Measurements from ENCODE around the gene GRAMD2B. TPM values are rescaled to one million over a fixed set of nuclear protein-coding genes. Genes with fewer than 3 reads are reported as not detected.

GRAMD2B gene
- total RNA-seq, 1 donor from 2014 or later = 8.9 TPM

DNA sequence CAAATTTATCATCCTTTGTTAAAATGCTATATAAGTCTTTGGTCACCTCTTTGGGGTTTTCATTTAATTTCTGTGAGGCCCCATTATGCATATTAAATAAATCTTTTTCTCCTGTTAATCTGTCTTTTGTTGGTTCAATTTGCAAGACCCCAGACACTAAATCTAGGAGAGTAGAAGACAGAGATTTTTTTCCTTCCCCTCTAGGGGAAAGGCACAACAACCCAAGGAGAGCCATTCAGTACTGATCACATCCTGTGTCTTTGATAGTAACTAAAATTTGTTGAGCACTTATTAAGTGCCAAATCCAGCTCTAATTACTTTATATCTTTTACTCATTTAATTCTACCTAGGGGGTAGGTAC is 97.4 kb downstream of the GRAMD2B start:
- H3K4me1 ChIP-seq (ENCODE audit: control insufficient read depth in 3 of 3, insufficient read depth in 3 of 3, low read length in 3 of 3) = peaks cover 0 to 4% (median 3%) of the 10 kb centered on the region in 3 donors
- no peak overlapping the region for H3K27ac ChIP-seq (ENCODE audit: low read depth, low read length)
- no peaks in the 10 kb centered on the region for H3K36me3 ChIP-seq (ENCODE audit: control insufficient read depth in 3 of 3, insufficient read depth in 3 of 3, low read length in 3 of 3)
- no peak overlapping the region for H3K4me3 ChIP-seq (ENCODE audit: low read length in 3 of 3)
- H3K9ac ChIP-seq (ENCODE audit: low read depth in 1 of 3, low read length in 3 of 3) = no peak overlapping the region
- no peaks in the 10 kb centered on the region for H3K27me3 ChIP-seq (ENCODE audit: control insufficient read depth in 3 of 3, insufficient read depth in 3 of 3, low read length in 3 of 3)
- no peaks in the 10 kb centered on the region for H3K9me3 ChIP-seq (ENCODE audit: control insufficient read depth in 3 of 3, low read length in 3 of 3)

DNA sequence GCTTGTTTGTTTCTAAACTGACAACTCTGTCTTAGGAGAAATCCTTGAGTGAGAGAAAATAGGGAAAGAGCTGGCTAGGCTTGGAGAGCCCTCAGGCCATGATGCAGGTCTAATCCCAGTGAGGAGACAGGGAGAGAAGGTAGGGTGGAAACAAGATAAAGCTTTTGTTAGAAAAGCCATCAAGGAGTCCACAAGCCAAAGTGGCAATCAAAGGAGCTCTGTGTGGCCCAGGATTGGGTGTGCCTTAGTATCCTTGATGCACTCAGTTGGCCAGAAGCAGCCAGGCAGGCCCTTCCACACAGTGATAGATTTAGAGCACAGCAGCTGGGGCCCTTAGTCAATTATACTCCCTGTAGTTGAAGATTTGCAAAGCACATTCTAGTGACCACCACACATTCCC is 97.9 kb downstream of the GRAMD2B start:
- no peak overlapping the region for H3K27ac ChIP-seq (ENCODE audit: low read depth, low read length)

DNA sequence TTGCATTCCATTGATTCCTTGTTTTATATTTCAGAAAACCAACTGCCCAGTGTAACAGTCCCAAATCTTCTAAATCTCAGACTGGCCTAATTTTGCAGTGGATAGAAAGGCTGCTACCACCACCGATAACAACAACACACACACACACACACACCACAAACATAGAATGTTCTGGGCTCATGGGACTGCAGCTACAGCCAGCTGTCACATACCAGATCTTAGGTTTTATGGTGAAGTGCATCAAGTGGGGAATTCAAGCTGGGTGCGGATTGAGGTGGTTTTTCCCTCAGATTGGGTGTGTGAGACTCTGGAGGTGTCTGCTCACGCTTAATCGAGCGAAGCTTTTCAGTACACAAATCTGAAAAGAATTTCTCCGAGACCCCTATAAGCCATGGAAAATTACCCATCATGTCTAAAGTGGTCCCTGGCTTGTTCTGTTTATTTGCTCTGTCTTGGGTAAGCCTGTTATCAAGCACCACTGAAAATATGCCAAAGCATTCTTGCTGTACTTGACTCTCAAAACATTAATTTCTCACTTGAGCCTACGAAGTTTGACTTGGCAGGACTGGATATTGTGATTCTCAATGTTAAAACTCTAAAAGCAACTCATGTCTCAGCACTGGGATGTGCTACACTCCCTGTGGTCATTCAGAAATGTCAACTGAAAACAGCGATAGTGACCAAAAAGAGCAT is 100.8 kb downstream of the GRAMD2B start:
- Histone ChIP-seq H3K4me3 (ENCODE audit: low read length in 3 of 3) (no peak overlapping the region), H3K4me1 (ENCODE audit: control insufficient read depth in 3 of 3, insufficient read depth in 3 of 3, low read length in 3 of 3) (peaks cover 0 to 4% (median 3%) of the 10 kb centered on the region in 3 donors), H3K27ac (ENCODE audit: low read depth, low read length) (no peak overlapping the region), H3K36me3 (ENCODE audit: control insufficient read depth in 3 of 3, insufficient read depth in 3 of 3, low read length in 3 of 3) (no peaks in the 10 kb centered on the region), H3K9ac (ENCODE audit: low read depth in 1 of 3, low read length in 3 of 3) (no peak overlapping the region), H3K27me3 (ENCODE audit: control insufficient read depth in 3 of 3, insufficient read depth in 3 of 3, low read length in 3 of 3) (no peaks in the 10 kb centered on the region), H3K9me3 (ENCODE audit: control insufficient read depth in 3 of 3, low read length in 3 of 3) (no peaks in the 10 kb centered on the region)

More for the DNA sequence above, 97.9 kb downstream of the GRAMD2B start:
- H3K36me3 ChIP-seq (ENCODE audit: control insufficient read depth in 3 of 3, insufficient read depth in 3 of 3, low read length in 3 of 3) = no peaks in the 10 kb centered on the region
- no peak overlapping the region for H3K4me3 ChIP-seq (ENCODE audit: low read length in 3 of 3)
- no peak overlapping the region for H3K9ac ChIP-seq (ENCODE audit: low read depth in 1 of 3, low read length in 3 of 3)
- H3K9me3 ChIP-seq (ENCODE audit: control insufficient read depth in 3 of 3, low read length in 3 of 3) = no peaks in the 10 kb centered on the region
- no peaks in the 10 kb centered on the region for H3K27me3 ChIP-seq (ENCODE audit: control insufficient read depth in 3 of 3, insufficient read depth in 3 of 3, low read length in 3 of 3)
- peaks cover 0 to 4% (median 3%) of the 10 kb centered on the region in 3 donors for H3K4me1 ChIP-seq (ENCODE audit: control insufficient read depth in 3 of 3, insufficient read depth in 3 of 3, low read length in 3 of 3)

DNA sequence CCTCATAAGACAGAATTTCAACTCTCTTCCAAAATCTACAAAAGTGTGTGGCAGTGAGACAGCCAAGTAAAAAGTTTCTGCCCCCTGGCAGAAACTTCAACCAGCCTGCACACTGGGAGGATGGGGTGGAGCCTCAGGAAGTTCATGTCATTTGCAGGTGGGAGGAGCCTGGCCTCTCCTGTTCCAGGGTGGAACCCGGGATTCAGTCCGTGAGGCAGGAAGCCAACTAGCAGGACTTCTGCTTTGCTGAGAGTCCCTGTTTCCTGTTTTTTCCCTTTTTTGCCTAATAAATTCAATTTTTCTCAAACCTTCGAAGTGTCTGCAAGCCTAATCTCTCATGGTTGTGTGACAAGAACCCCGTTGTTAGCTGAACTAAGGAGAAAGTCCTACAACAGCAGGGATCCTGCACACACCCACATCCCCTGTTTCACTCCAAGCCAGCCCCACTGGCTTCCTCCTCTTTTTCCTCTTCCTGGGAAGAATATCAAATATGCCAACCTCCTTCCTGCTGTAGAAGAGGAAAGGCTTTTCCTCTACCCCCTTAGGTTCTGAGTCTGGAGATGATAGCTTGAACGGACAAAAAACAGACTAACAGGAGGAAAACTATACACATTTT is 102.5 kb downstream of the GRAMD2B start:
- H3K4me1 ChIP-seq (ENCODE audit: control insufficient read depth in 3 of 3, insufficient read depth in 3 of 3, low read length in 3 of 3) = no peaks in the 10 kb centered on the region

DNA sequence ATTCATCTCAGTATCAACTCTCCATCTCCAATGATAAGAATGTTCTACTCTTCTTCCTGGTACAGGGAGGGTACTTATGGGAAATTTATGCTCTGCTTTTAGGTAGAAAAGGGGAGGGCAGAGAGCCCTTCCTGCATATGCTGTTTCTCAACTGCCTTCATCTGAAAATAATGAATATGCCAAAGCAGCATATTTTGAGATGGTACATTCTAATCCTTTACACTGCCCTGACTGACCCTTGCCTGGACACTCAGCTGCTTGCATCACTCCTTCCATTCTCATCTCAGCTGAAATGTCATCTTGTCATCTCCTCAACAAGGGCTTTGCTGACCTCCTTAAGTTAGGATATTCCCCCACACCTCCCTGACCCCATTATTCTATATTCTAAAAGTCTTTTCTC is 103.3 kb downstream of the GRAMD2B start:
- no peak overlapping the region for H3K27ac ChIP-seq (ENCODE audit: low read depth, low read length)
- no peaks in the 10 kb centered on the region for H3K27me3 ChIP-seq (ENCODE audit: control insufficient read depth in 3 of 3, insufficient read depth in 3 of 3, low read length in 3 of 3)
- H3K36me3 ChIP-seq (ENCODE audit: control insufficient read depth in 3 of 3, insufficient read depth in 3 of 3, low read length in 3 of 3) = no peaks in the 10 kb centered on the region

More for the DNA sequence above, 102.5 kb downstream of the GRAMD2B start:
- Histone ChIP-seq H3K9ac (ENCODE audit: low read depth in 1 of 3, low read length in 3 of 3) (no peak overlapping the region), H3K36me3 (ENCODE audit: control insufficient read depth in 3 of 3, insufficient read depth in 3 of 3, low read length in 3 of 3) (no peaks in the 10 kb centered on the region), H3K9me3 (ENCODE audit: control insufficient read depth in 3 of 3, low read length in 3 of 3) (no peaks in the 10 kb centered on the region), H3K27me3 (ENCODE audit: control insufficient read depth in 3 of 3, insufficient read depth in 3 of 3, low read length in 3 of 3) (no peaks in the 10 kb centered on the region), H3K27ac (ENCODE audit: low read depth, low read length) (no peak overlapping the region), H3K4me3 (ENCODE audit: low read length in 3 of 3) (peak overlapping the region in 1 of 3 donors; percentile 17)

DNA sequence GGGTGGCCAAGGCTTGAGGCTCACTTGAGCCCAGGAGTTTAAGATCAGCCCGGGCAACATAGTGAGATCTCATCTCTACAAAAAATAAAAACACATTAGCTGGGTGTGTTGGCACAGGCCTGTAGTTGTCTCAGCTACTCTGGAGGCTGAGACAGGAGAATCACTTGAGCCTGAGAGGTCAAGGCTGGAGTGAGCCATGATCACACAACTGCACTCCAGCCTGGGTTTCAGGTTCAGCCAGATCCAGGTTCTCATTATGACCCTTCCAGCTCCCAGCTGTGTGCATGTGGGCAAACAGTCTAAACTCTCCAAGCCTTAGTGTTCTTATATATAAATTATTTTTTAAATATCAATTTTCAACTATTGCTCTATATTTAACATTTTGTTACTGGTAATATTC is 103.9 kb downstream of the GRAMD2B start:
- no peak overlapping the region for H3K9ac ChIP-seq (ENCODE audit: low read depth in 1 of 3, low read length in 3 of 3)
- no peaks in the 10 kb centered on the region for H3K27me3 ChIP-seq (ENCODE audit: control insufficient read depth in 3 of 3, insufficient read depth in 3 of 3, low read length in 3 of 3)
- no peak overlapping the region for H3K4me3 ChIP-seq (ENCODE audit: low read length in 3 of 3)
- H3K36me3 ChIP-seq (ENCODE audit: control insufficient read depth in 3 of 3, insufficient read depth in 3 of 3, low read length in 3 of 3) = no peaks in the 10 kb centered on the region
- H3K27ac ChIP-seq (ENCODE audit: low read depth, low read length) = no peak overlapping the region
- no peaks in the 10 kb centered on the region for H3K4me1 ChIP-seq (ENCODE audit: control insufficient read depth in 3 of 3, insufficient read depth in 3 of 3, low read length in 3 of 3)
- no peaks in the 10 kb centered on the region for H3K9me3 ChIP-seq (ENCODE audit: control insufficient read depth in 3 of 3, low read length in 3 of 3)

More for the DNA sequence above, 103.3 kb downstream of the GRAMD2B start:
- no peak overlapping the region for H3K9ac ChIP-seq (ENCODE audit: low read depth in 1 of 3, low read length in 3 of 3)
- H3K4me3 ChIP-seq (ENCODE audit: low read length in 3 of 3) = no peak overlapping the region
- no peaks in the 10 kb centered on the region for H3K4me1 ChIP-seq (ENCODE audit: control insufficient read depth in 3 of 3, insufficient read depth in 3 of 3, low read length in 3 of 3)
- H3K9me3 ChIP-seq (ENCODE audit: control insufficient read depth in 3 of 3, low read length in 3 of 3) = no peaks in the 10 kb centered on the region

DNA sequence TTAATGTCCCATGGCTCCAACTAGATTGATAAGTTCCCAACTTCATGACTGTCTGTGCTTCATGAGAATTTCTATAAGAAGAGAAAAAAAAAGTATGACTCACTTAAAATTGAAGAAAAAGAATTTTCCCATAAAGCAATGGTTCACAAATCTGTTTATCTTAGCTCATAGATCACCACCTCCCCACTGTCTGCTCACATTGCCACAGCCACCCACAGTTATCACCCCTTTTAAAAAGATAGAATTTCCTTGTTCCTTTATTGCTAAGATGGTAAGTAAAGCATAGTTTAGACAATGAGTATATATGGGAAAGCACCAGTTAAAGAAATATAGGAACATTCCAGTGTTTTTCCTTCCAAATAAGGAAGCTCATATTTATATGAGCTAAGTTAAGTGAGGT is 104.7 kb downstream of the GRAMD2B start:
- Histone ChIP-seq H3K27ac (ENCODE audit: low read depth, low read length) (no peak overlapping the region), H3K27me3 (ENCODE audit: control insufficient read depth in 3 of 3, insufficient read depth in 3 of 3, low read length in 3 of 3) (no peaks in the 10 kb centered on the region), H3K4me1 (ENCODE audit: control insufficient read depth in 3 of 3, insufficient read depth in 3 of 3, low read length in 3 of 3) (no peaks in the 10 kb centered on the region), H3K9ac (ENCODE audit: low read depth in 1 of 3, low read length in 3 of 3) (no peak overlapping the region), H3K36me3 (ENCODE audit: control insufficient read depth in 3 of 3, insufficient read depth in 3 of 3, low read length in 3 of 3) (no peaks in the 10 kb centered on the region), H3K4me3 (ENCODE audit: low read length in 3 of 3) (no peak overlapping the region), H3K9me3 (ENCODE audit: control insufficient read depth in 3 of 3, low read length in 3 of 3) (no peaks in the 10 kb centered on the region)

DNA sequence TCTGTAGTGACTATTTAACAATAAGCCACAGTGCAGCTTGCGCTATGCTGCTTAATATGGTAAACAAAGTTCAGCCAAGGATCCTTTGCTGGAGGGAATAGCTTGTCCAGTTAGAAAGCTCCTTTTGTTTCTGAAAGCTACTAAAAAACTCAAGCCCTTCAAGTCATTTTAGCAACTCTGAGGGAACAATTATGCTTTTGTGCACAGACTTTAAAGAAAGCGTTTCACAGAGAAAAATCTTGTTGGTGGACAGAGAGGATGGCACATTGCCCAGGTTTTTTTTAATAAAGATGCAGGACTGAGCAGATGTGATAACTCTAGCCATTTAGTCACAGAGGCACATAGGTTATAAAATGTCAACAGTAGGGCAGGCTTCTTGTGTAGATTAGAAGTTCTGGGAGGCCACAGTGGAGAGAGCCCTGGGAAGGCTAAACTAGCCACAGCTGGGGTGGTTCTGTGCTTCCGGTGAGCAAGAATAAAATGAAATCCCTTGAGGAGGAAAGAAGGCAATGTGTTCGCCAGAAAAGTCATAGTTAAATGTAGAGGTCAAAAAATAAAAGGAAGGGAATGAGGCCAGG is 108.4 kb downstream of the GRAMD2B start:
- H3K36me3 ChIP-seq (ENCODE audit: control insufficient read depth in 3 of 3, insufficient read depth in 3 of 3, low read length in 3 of 3) = no peaks in the 10 kb centered on the region
- H3K9ac ChIP-seq (ENCODE audit: low read depth in 1 of 3, low read length in 3 of 3) = no peak overlapping the region
- no peaks in the 10 kb centered on the region for H3K4me1 ChIP-seq (ENCODE audit: control insufficient read depth in 3 of 3, insufficient read depth in 3 of 3, low read length in 3 of 3)
- H3K4me3 ChIP-seq (ENCODE audit: low read length in 3 of 3) = no peak overlapping the region
- no peaks in the 10 kb centered on the region for H3K9me3 ChIP-seq (ENCODE audit: control insufficient read depth in 3 of 3, low read length in 3 of 3)
- H3K27me3 ChIP-seq (ENCODE audit: control insufficient read depth in 3 of 3, insufficient read depth in 3 of 3, low read length in 3 of 3) = peaks cover 0 to 2% (median 2%) of the 10 kb centered on the region in 3 donors
- no peak overlapping the region for H3K27ac ChIP-seq (ENCODE audit: low read depth, low read length)

DNA sequence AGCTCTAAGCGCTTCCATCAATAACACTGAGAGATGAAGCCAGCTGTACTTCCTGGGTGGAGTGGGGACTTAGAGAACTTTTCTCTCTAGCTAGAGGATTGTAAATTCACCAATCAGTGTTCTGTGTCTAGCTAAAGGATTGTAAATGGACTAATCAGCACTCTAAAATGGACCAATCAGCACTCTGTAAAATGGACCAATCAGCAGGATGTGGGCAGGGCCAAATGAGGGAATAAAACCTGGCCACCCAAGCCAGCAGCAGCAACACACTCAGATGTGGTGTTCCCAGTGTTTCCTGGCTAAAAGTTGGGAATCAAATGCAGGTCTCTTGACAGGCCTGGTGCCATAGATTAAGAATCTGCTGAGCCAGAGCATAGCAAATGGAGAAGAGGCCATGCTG is 111.3 kb downstream of the GRAMD2B start:
- Histone ChIP-seq H3K4me1 (ENCODE audit: control insufficient read depth in 3 of 3, insufficient read depth in 3 of 3, low read length in 3 of 3) (peaks cover 0 to 4% (median 0%) of the 10 kb centered on the region in 3 donors), H3K36me3 (ENCODE audit: control insufficient read depth in 3 of 3, insufficient read depth in 3 of 3, low read length in 3 of 3) (no peaks in the 10 kb centered on the region), H3K27ac (ENCODE audit: low read depth, low read length) (no peak overlapping the region), H3K9me3 (ENCODE audit: control insufficient read depth in 3 of 3, low read length in 3 of 3) (no peaks in the 10 kb centered on the region), H3K27me3 (ENCODE audit: control insufficient read depth in 3 of 3, insufficient read depth in 3 of 3, low read length in 3 of 3) (peaks cover 0 to 2% (median 2%) of the 10 kb centered on the region in 3 donors), H3K4me3 (ENCODE audit: low read length in 3 of 3) (no peak overlapping the region), H3K9ac (ENCODE audit: low read depth in 1 of 3, low read length in 3 of 3) (no peak overlapping the region)

DNA sequence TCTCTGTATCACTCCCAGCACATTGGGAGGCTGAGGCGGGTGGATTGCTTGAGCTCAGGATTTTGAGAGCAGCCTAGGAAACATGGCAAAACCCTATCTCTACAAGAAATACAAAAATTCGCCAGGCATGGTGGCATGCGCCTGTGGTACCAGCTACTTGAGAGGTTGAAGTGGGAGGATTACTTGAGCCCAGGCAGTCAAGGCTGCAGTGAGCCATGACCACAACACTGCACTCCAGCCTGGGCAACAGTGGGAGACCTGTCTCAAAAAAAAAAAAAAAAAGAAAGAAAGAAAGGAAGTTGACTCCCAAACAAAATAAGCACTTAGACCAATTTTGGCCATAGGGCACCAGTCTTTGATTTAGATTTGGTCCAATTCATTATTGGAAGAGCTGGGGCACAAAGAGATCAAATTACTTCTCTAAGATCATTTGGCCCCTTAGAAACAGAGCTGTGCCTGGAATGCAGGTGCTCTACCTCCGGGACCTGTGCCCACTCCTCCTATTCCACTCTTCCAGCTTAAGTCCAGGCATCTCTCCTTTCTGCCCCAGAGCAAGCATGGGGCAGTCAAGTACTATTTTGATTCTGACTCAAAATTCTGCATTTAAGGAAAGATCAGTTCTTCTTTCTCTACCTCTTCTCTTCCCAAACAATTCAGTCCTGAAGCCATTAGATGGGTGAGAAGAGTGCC is 112.8 kb downstream of the GRAMD2B start:
- Histone ChIP-seq H3K4me1 (ENCODE audit: control insufficient read depth in 3 of 3, insufficient read depth in 3 of 3, low read length in 3 of 3) (peaks cover 0 to 4% (median 0%) of the 10 kb centered on the region in 3 donors), H3K36me3 (ENCODE audit: control insufficient read depth in 3 of 3, insufficient read depth in 3 of 3, low read length in 3 of 3) (no peaks in the 10 kb centered on the region), H3K4me3 (ENCODE audit: low read length in 3 of 3) (no peak overlapping the region), H3K9me3 (ENCODE audit: control insufficient read depth in 3 of 3, low read length in 3 of 3) (no peaks in the 10 kb centered on the region), H3K27me3 (ENCODE audit: control insufficient read depth in 3 of 3, insufficient read depth in 3 of 3, low read length in 3 of 3) (peaks cover 0 to 2% (median 2%) of the 10 kb centered on the region in 3 donors), H3K9ac (ENCODE audit: low read depth in 1 of 3, low read length in 3 of 3) (no peak overlapping the region), H3K27ac (ENCODE audit: low read depth, low read length) (no peak overlapping the region)
